GM12878 (cell line): ENCODE data around the gene MAP3K5. TPM values are rescaled to one million over a fixed set of nuclear protein-coding genes. Genes with fewer than 3 reads are reported as not detected.

ENCODE experiments used
- ATAC-seq: fragments of 200-7000 bp; cut with Tn5 transposase; 3 replicates; pipeline ENCODE4 v1.9.1; 2020; ENCODE audit warnings: mild to moderate bottlenecking, moderate library complexity
- BruUV-seq: library from RNA; stranded (reverse); fragments of 400-500 nt; replicated peaks from 2 replicates; lab custom pipeline; 2021; lab: Mats Ljungman, UMichigan
- CTCF ChIA-PET: fragments of 300-600 bp; sonication (Branson Sonifier 250); formaldehyde crosslinking; extraction: SDS; loops from one replicate; lab custom pipeline; 2021; ENCODE audit warnings: inconsistent platforms; lab: Yijun Ruan, JAX
- POLR2A ChIA-PET: fragments of 350-600 bp; formaldehyde crosslinking; extraction: SDS; loops from one replicate; lab custom pipeline; 2021; ENCODE audit warnings: inconsistent platforms; lab: Charles Lee
- RAD21 ChIA-PET: fragments of 300-600 bp; sonication (Branson Sonifier 250); formaldehyde crosslinking; loops from one replicate; lab custom pipeline; 2023; ENCODE audit warnings: antibody characterized with exemption; ENCODE audit not compliant: unreplicated experiment; lab: Charles Lee
- SMC1A ChIA-PET: fragments of 300-600 bp; sonication (Branson Sonifier 250); formaldehyde crosslinking; loops from one replicate; lab custom pipeline; 2023; ENCODE audit not compliant: unreplicated experiment, uncharacterized antibody; lab: Charles Lee
- DNase-seq: peaks from one replicate; pipeline ENCODE4 v3.0.0-alpha.2; 2011; ENCODE audit warnings: low read depth, low spot score
- FAIRE-seq: peaks from 3 replicates; lab custom pipeline; 2011; peaks lifted over from hg19 to GRCh38; lab: Jason Lieb, UNC
- H2AFZ ChIP-seq: 2 replicates; pipeline ENCODE4 v1.6.0; 2011; ENCODE audit warnings: low read depth, low read length, control low read depth; ENCODE audit not compliant: control insufficient read depth
- H3K27ac ChIP-seq: 2 replicates; pipeline ENCODE4 v1.5.1; 2011; ENCODE audit warnings: control low read depth; ENCODE audit not compliant: control insufficient read depth, insufficient read depth
- H3K27me3 ChIP-seq, 2 experiments: replicated peaks in 1 of 2; 2 replicates each; pipeline versions ENCODE4 v1.6.0 to v1.6.1; 2011; ENCODE audit warnings: low read length in 1 of 2; ENCODE audit not compliant: control insufficient read depth in 2 of 2, insufficient read depth in 2 of 2
- H3K36me3 ChIP-seq, 2 experiments: 2 replicates each; pipeline ENCODE4 v1.5.1; 2011; ENCODE audit warnings: low read length in 1 of 2; ENCODE audit not compliant: control insufficient read depth in 2 of 2, insufficient read depth in 2 of 2
- H3K4me1 ChIP-seq: 2 replicates; pipeline ENCODE4 v1.6.1; 2011; ENCODE audit warnings: mild to moderate bottlenecking, low read length, moderate library complexity, mixed read lengths; ENCODE audit not compliant: control insufficient read depth, insufficient read depth
- H3K4me2 ChIP-seq: 2 replicates; pipeline ENCODE4 v1.6.0; 2011; ENCODE audit warnings: control low read depth; ENCODE audit not compliant: control insufficient read depth, insufficient read depth
- H3K4me3 ChIP-seq: fragments of 200-600 bp; sonication (generic); 2 replicates; pipeline ENCODE4 v1.5.1; 2016
- H3K79me2 ChIP-seq: 2 replicates; pipeline ENCODE4 v1.6.0; 2011; ENCODE audit warnings: low read length; ENCODE audit not compliant: control insufficient read depth, insufficient read depth
- H3K9ac ChIP-seq: 2 replicates; pipeline ENCODE4 v1.8.0; 2011; ENCODE audit warnings: low read length, control low read depth, mixed read lengths; ENCODE audit not compliant: control insufficient read depth, insufficient read depth
- H3K9me3 ChIP-seq: replicated peaks from 3 replicates; pipeline ENCODE4 v1.5.1; 2011; ENCODE audit warnings: mild to moderate bottlenecking, low read length; ENCODE audit not compliant: control insufficient read depth, insufficient read depth
- H4K20me1 ChIP-seq: 2 replicates; pipeline ENCODE4 v1.6.0; 2011; ENCODE audit not compliant: control insufficient read depth, insufficient read depth
- CBX3 ChIP-seq: fragments of 200-600 bp; sonication (generic); IDR thresholded peaks from 2 replicates; pipeline ENCODE4 v1.6.1; 2016; ENCODE audit warnings: low read depth, borderline replicate concordance
- JUNB ChIP-seq: IDR thresholded peaks from 2 replicates; pipeline ENCODE4 v1.6.1; 2016; ENCODE audit warnings: antibody characterized with exemption, mild to moderate bottlenecking
- POLR2AphosphoS5 ChIP-seq: IDR thresholded peaks from 2 replicates; pipeline ENCODE4 v1.6.1; 2011; ENCODE audit warnings: mild to moderate bottlenecking, low read length, inconsistent platforms
- SMAD1 ChIP-seq: fragments of 450-650 bp; IDR thresholded peaks from 2 replicates; pipeline ENCODE4 v1.6.1; 2018; ENCODE audit warnings: mild to moderate bottlenecking, low read depth; ENCODE audit not compliant: partially characterized antibody
- SUZ12 ChIP-seq: fragments of 200-600 bp; sonication (generic); IDR thresholded peaks from one replicate; pipeline ENCODE4 v1.6.1; 2018; ENCODE audit warnings: antibody characterized with exemption, mild to moderate bottlenecking; ENCODE audit not compliant: unreplicated experiment
- ZBTB11 ChIP-seq: fragments of 450-650 bp; formaldehyde crosslinking; IDR thresholded peaks from 2 replicates; pipeline ENCODE4 v1.5.0; 2022; ENCODE audit warnings: mild to moderate bottlenecking, missing genetic modification characterization
- ZSCAN29 ChIP-seq: fragments of 450-650 bp; IDR thresholded peaks from 2 replicates; pipeline ENCODE4 v1.6.1; 2017; ENCODE audit warnings: mild to moderate bottlenecking, moderate library complexity
- WGBS: methylation state at CpG from one replicate; pipeline ENCODE4 v1.1.6; 2016; ENCODE audit warnings: low lambda C conversion rate; ENCODE audit not compliant: insufficient replicate concordance, insufficient coverage; ENCODE audit errors: missing lambda C conversion rate; 5-methylcytosine and 5-hydroxymethylcytosine counted together
- in situ Hi-C: fragments of 300-500 bp; cut with MboI; formaldehyde crosslinking; loops from 9 replicates; pipeline ENCODE4 v1.14.3; 2018; ENCODE audit warnings: mixed read lengths
- intact Hi-C: fragments of 100-400 bp; cut with micrococcal nuclease; formaldehyde crosslinking; loops from one replicate; pipeline ENCODE4 v1.14.2; 2022; ENCODE audit not compliant: unreplicated experiment
- polyA plus RNA-seq, 11 experiments: library from polyadenylated mRNA; depleted of rRNA in 4 of 11; unstranded in 6 of 11; stranded (reverse) in 5 of 11; fragments of >200 nt; fragmentation: Nextera tagmentation in 4 of 11; fragmentation: Illumina TruSeq in 1 of 11; extraction: Ambion mirVana in 4 of 11; extraction: Trizol in 1 of 11; gene quantifications; 1 replicate in 1 of 11; 2 replicates in 10 of 11; pipeline versions ENCODE4 v1.2.1 to v1.2.3, GENCODE V29; 2011 to 2016; ENCODE audit warnings: inconsistent platforms in 2 of 11, missing spikeins in 2 of 11, low read depth in 1 of 11
- total RNA-seq, 4 experiments: library from RNA; depleted of rRNA in 3 of 4; stranded (reverse); fragments of >200 nt in 3 of 4; fragmentation: Illumina TruSeq in 1 of 4; extraction: Trizol in 1 of 4; gene quantifications; 2 replicates each; pipeline versions ENCODE4 v1.2.1 to v1.2.3, GENCODE V29; 2013 to 2021
- TF ChIP-seq, protein P1 (sequence below): fragments of 150-350 bp; IDR thresholded peaks from 2 replicates; pipeline ENCODE4 v1.6.1; 2014; ENCODE audit warnings: mild to moderate bottlenecking, low read depth, low read length
- TF ChIP-seq, protein P2 (sequence below): fragments of 450-650 bp; IDR thresholded peaks from 2 replicates; pipeline ENCODE4 v1.6.1; 2017; ENCODE audit warnings: borderline replicate concordance
- TF ChIP-seq, protein P3 (sequence below): IDR thresholded peaks from 2 replicates; pipeline ENCODE4 v1.6.1; 2012; ENCODE audit warnings: low read length, inconsistent platforms

MAP3K5 gene
- total and polyA plus RNA-seq, 10 of the 15 experiments (the other 5 are each of a cell fraction or from before 2014, with no cell fraction given) = 5.4 to 34.3 (median 26.4) TPM

DNA sequence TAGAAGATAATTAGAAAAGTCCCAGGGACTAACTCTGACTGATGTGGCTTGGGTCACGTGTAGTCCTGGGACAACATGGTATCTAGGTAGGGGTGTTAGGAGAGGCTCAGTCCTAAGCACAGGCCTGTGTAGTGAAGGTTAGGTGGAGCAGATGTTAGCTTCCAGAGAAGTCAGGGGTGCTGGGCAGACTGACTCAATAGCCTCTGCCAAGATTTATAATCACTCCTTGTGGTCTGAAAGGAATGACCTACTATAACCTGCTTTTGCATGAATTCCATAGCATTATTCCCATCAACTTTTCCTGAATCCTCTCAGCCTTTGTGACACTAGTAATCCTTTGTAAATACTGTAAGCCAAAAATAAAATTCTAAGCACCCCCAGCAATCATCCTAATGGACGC, 19.9 kb upstream of the MAP3K5 start:
- FAIRE-seq = no peak
- POLR2A ChIA-PET = no interaction called here

More for the DNA sequence above, 19.9 kb upstream of the MAP3K5 start:
- Histone ChIP-seq H3K9ac (no peak overlapping the region), H3K27me3 (no peaks in the 10 kb centered on the region), H3K4me2 (no peak overlapping the region), H3K9me3 (no peaks in the 10 kb centered on the region; the same call in 2 of the 3 replicates), H3K36me3 (no peaks in the 10 kb centered on the region), H3K4me1 (no peaks in the 10 kb centered on the region), H3K4me3 (no peak overlapping the region), H4K20me1 (no peaks in the 10 kb centered on the region), H2AFZ (no peak overlapping the region), H3K27ac (no peak overlapping the region), H3K79me2 (no peaks in the 10 kb centered on the region)
- DNase-seq (no peak), ATAC-seq (no peak)
- SMC1A ChIA-PET = interaction anchor here (1.0 to 1.3 kb wide), 2 partner anchors 18 to 168 kb away, joined by 3 read pairs; no protein-coding TSS in a partner anchor
- WGBS = 45% methylated on average over 2 of the region's 2 CpGs
- RAD21 ChIA-PET = no interaction called here
- CTCF ChIA-PET = no interaction called here
- no peak for TF ChIP-seq ZBTB11 (CRISPR knock-in tag)
- no peak for TF ChIP-seq SUZ12
- no peak for TF ChIP-seq ZSCAN29
- TF ChIP-seq, protein P1, sequence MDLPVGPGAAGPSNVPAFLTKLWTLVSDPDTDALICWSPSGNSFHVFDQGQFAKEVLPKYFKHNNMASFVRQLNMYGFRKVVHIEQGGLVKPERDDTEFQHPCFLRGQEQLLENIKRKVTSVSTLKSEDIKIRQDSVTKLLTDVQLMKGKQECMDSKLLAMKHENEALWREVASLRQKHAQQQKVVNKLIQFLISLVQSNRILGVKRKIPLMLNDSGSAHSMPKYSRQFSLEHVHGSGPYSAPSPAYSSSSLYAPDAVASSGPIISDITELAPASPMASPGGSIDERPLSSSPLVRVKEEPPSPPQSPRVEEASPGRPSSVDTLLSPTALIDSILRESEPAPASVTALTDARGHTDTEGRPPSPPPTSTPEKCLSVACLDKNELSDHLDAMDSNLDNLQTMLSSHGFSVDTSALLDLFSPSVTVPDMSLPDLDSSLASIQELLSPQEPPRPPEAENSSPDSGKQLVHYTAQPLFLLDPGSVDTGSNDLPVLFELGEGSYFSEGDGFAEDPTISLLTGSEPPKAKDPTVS = no peak
- TF ChIP-seq JUNB = no peak
- TF ChIP-seq CBX3 = no peak
- no peak for TF ChIP-seq SMAD1
- TF ChIP-seq, protein P2, sequence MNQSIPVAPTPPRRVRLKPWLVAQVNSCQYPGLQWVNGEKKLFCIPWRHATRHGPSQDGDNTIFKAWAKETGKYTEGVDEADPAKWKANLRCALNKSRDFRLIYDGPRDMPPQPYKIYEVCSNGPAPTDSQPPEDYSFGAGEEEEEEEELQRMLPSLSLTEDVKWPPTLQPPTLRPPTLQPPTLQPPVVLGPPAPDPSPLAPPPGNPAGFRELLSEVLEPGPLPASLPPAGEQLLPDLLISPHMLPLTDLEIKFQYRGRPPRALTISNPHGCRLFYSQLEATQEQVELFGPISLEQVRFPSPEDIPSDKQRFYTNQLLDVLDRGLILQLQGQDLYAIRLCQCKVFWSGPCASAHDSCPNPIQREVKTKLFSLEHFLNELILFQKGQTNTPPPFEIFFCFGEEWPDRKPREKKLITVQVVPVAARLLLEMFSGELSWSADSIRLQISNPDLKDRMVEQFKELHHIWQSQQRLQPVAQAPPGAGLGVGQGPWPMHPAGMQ = no peak
- TF ChIP-seq, protein P3, sequence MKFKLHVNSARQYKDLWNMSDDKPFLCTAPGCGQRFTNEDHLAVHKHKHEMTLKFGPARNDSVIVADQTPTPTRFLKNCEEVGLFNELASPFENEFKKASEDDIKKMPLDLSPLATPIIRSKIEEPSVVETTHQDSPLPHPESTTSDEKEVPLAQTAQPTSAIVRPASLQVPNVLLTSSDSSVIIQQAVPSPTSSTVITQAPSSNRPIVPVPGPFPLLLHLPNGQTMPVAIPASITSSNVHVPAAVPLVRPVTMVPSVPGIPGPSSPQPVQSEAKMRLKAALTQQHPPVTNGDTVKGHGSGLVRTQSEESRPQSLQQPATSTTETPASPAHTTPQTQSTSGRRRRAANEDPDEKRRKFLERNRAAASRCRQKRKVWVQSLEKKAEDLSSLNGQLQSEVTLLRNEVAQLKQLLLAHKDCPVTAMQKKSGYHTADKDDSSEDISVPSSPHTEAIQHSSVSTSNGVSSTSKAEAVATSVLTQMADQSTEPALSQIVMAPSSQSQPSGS = no peak
- TF ChIP-seq POLR2AphosphoS5 = no peak
- intact Hi-C loops = no loop called here
- BruUV-seq = no TSS peak
- in situ Hi-C loops = no loop called here
